Measurements from ENCODE around the gene DHX36. TPM values are rescaled to one million over a fixed set of nuclear protein-coding genes. Genes with fewer than 3 reads are reported as not detected.

The DHX36 gene
- total RNA-seq, 2 donors from 2014 or later, result 90.0 to 97.3 TPM

GRCh38 chr3:154310840-154311239 lies 13.4 kb downstream of the DHX36 start:
- no peaks in the 10 kb centered on the region for H3K9me3 ChIP-seq (ENCODE audit: control insufficient read depth, low read length)
- Mint-ChIP-seq H3K9me3 (no peaks in the 10 kb centered on the region), H3K4me3 (no peak overlapping the region), H3K27me3 (ENCODE audit: insufficient read depth) (no peaks in the 10 kb centered on the region), H3K36me3 (ENCODE audit: low read depth) (peaks cover 46% of the 10 kb centered on the region), H3K4me1 (no peaks in the 10 kb centered on the region), H3K27ac (no peak overlapping the region)
- H3K27ac ChIP-seq (ENCODE audit: low read depth, low read length), result no peak overlapping the region
- TF ChIP-seq, protein P1, sequence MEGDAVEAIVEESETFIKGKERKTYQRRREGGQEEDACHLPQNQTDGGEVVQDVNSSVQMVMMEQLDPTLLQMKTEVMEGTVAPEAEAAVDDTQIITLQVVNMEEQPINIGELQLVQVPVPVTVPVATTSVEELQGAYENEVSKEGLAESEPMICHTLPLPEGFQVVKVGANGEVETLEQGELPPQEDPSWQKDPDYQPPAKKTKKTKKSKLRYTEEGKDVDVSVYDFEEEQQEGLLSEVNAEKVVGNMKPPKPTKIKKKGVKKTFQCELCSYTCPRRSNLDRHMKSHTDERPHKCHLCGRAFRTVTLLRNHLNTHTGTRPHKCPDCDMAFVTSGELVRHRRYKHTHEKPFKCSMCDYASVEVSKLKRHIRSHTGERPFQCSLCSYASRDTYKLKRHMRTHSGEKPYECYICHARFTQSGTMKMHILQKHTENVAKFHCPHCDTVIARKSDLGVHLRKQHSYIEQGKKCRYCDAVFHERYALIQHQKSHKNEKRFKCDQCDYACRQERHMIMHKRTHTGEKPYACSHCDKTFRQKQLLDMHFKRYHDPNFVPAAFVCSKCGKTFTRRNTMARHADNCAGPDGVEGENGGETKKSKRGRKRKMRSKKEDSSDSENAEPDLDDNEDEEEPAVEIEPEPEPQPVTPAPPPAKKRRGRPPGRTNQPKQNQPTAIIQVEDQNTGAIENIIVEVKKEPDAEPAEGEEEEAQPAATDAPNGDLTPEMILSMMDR (conservative IDR thresholded peaks at IDR 0.05), result no peak
- peaks cover 84% of the 10 kb centered on the region for H3K36me3 ChIP-seq (ENCODE audit: control insufficient read depth, insufficient read depth, low read length)
- DNase-seq, result no peak
- no peaks in the 10 kb centered on the region for H3K4me1 ChIP-seq (ENCODE audit: control insufficient read depth, insufficient read depth, low read length)
- no peak overlapping the region for H3K9ac ChIP-seq (ENCODE audit: extremely low read depth, low read length, poor library complexity, severe bottlenecking)
- H3K27me3 ChIP-seq (ENCODE audit: control insufficient read depth, insufficient read depth, low read length, poor library complexity, severe bottlenecking), result no peaks in the 10 kb centered on the region
- H3K4me3 ChIP-seq (ENCODE audit: low read length), result no peak overlapping the region

DNA sequence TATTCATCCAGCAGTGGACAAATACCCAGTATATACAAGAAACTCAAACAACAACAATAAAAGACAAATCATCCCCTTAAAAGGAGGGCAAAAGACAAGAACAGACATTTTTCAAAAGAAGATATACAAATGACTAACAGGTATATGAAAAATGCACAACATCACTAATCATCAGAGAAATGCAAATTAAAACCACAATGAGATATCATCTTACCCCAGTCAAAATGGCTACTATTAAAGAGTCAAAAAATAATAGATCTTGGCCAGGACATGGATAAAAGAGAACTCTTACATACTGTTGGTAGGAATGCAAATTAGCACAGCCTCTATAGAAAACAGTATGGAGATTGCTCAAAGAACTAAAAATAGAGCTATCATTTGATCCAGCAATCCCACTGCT lies 16.9 kb downstream of the DHX36 start:
- H3K27me3 ChIP-seq (ENCODE audit: control insufficient read depth, insufficient read depth, low read length, poor library complexity, severe bottlenecking), result no peaks in the 10 kb centered on the region
- TF ChIP-seq, protein P1 (conservative IDR thresholded peaks at IDR 0.05), result no peak
- no peaks in the 10 kb centered on the region for H3K4me1 ChIP-seq (ENCODE audit: control insufficient read depth, insufficient read depth, low read length)
- H3K27me3 Mint-ChIP-seq (ENCODE audit: insufficient read depth), result no peaks in the 10 kb centered on the region
- no peak overlapping the region for H3K27ac Mint-ChIP-seq
- peaks cover 88% of the 10 kb centered on the region for H3K36me3 ChIP-seq (ENCODE audit: control insufficient read depth, insufficient read depth, low read length)
- H3K36me3 Mint-ChIP-seq (ENCODE audit: low read depth), result peaks cover 50% of the 10 kb centered on the region
- H3K4me3 Mint-ChIP-seq, result no peak overlapping the region
- H3K9me3 ChIP-seq (ENCODE audit: control insufficient read depth, low read length), result no peaks in the 10 kb centered on the region
- no peak for DNase-seq
- H3K9ac ChIP-seq (ENCODE audit: extremely low read depth, low read length, poor library complexity, severe bottlenecking), result no peak overlapping the region
- no peak overlapping the region for H3K27ac ChIP-seq (ENCODE audit: low read depth, low read length)
- no peaks in the 10 kb centered on the region for H3K9me3 Mint-ChIP-seq
- H3K4me1 Mint-ChIP-seq, result no peaks in the 10 kb centered on the region
- H3K4me3 ChIP-seq (ENCODE audit: low read length), result no peak overlapping the region

- no peaks in the 10 kb centered on the region for H3K27me3 Mint-ChIP-seq (ENCODE audit: insufficient read depth)
- H3K9me3 Mint-ChIP-seq, result no peaks in the 10 kb centered on the region
- H3K27ac Mint-ChIP-seq, result no peak overlapping the region
- H3K4me3 Mint-ChIP-seq, result no peak overlapping the region
- no peaks in the 10 kb centered on the region for H3K4me1 ChIP-seq (ENCODE audit: control insufficient read depth, insufficient read depth, low read length)
- TF ChIP-seq, protein P1 (conservative IDR thresholded peaks at IDR 0.05), result no peak
- H3K4me3 ChIP-seq (ENCODE audit: low read length), result no peak overlapping the region
- WGBS, 2 experiments (ENCODE audit: insufficient coverage in 1 of 2, insufficient read length in 1 of 2), result 94 to 100% methylated on average over 1 to 3 of the region's 3 CpGs
- DNase-seq, result no peak
- no peak overlapping the region for H3K27ac ChIP-seq (ENCODE audit: low read depth, low read length)
- peaks cover 100% of the 10 kb centered on the region for H3K36me3 ChIP-seq (ENCODE audit: control insufficient read depth, insufficient read depth, low read length)
- no peaks in the 10 kb centered on the region for H3K9me3 ChIP-seq (ENCODE audit: control insufficient read depth, low read length)
- no peaks in the 10 kb centered on the region for H3K27me3 ChIP-seq (ENCODE audit: control insufficient read depth, insufficient read depth, low read length, poor library complexity, severe bottlenecking)
- H3K4me1 Mint-ChIP-seq, result no peaks in the 10 kb centered on the region
- no peak overlapping the region for H3K9ac ChIP-seq (ENCODE audit: extremely low read depth, low read length, poor library complexity, severe bottlenecking)
- peaks cover 64% of the 10 kb centered on the region for H3K36me3 Mint-ChIP-seq (ENCODE audit: low read depth)
Observed at GRCh38 chr3:154304936-154305335, 19.4 kb downstream of the DHX36 start.

Data from endodermal cell (in vitro differentiated cells).